ENCODE results near the gene SLC35F1. TPM values are rescaled to one million over a fixed set of nuclear protein-coding genes. Genes with fewer than 3 reads are reported as not detected.
"Not testable (repeated sequence)": the region's sequence is repeated elsewhere in the genome, so short reads cannot be mapped to it uniquely, and the experiment has no call there.

Gene SLC35F1
- total RNA-seq = not detected

- Mint-ChIP-seq H3K27me3 (ENCODE audit: low read depth) (peaks cover 46% of the 10 kb centered on the region), H3K9me3 (ENCODE audit: insufficient read depth) (no peaks in the 10 kb centered on the region)
- CTCF ChIA-PET = no interaction called here
These were observed at the start of gene SLC35F1 for GRCh38 chr6:117906958-117907600. Gene SLC35F1, plus strand, starts transcription at chr6:117907264.

GRCh38 chr6:117858601-117859000 is 48.5 kb upstream of the SLC35F1 start:
- H3K36me3 Mint-ChIP-seq (ENCODE audit: low read depth); H3K27ac Mint-ChIP-seq; H3K4me1 Mint-ChIP-seq (ENCODE audit: low read depth); H3K9me3 Mint-ChIP-seq (ENCODE audit: insufficient read depth); DNase-seq; H3K4me3 Mint-ChIP-seq; ATAC-seq; H3K27me3 Mint-ChIP-seq (ENCODE audit: low read depth); POLR2A ChIA-PET; CTCF ChIA-PET: not testable (repeated sequence)

More at GRCh38 chr6:117906958-117907600, at the start of gene SLC35F1:
- H3K4me3 Mint-ChIP-seq = peak within 1 kb of the TSS; percentile 60
- H3K27ac Mint-ChIP-seq = no peak within 1 kb of the TSS
- peak; percentile 68 for ATAC-seq
- H3K4me1 Mint-ChIP-seq (ENCODE audit: low read depth) = peaks cover 8% of the 10 kb centered on the region
- H3K36me3 Mint-ChIP-seq (ENCODE audit: low read depth) = no peaks in the 10 kb centered on the region
- POLR2A ChIA-PET = no interaction called here
- peak; percentile 23 for DNase-seq

- Mint-ChIP-seq H3K4me1 (ENCODE audit: low read depth) (no peaks in the 10 kb centered on the region), H3K36me3 (ENCODE audit: low read depth) (no peaks in the 10 kb centered on the region), H3K27ac (no peak overlapping the region), H3K9me3 (ENCODE audit: insufficient read depth) (no peaks in the 10 kb centered on the region), H3K27me3 (ENCODE audit: low read depth) (no peaks in the 10 kb centered on the region), H3K4me3 (no peak overlapping the region)
- DNase-seq (no peak), ATAC-seq (no peak)
- CTCF ChIA-PET = no interaction called here
- POLR2A ChIA-PET = no interaction called here
These were observed 45.5 kb upstream of the SLC35F1 start for GRCh38 chr6:117861545-117861944.

GRCh38 chr6:117866561-117866960 is 40.5 kb upstream of the SLC35F1 start:
- no peaks in the 10 kb centered on the region for H3K36me3 Mint-ChIP-seq (ENCODE audit: low read depth)
- no peak for DNase-seq
- no peaks in the 10 kb centered on the region for H3K27me3 Mint-ChIP-seq (ENCODE audit: low read depth)
- POLR2A ChIA-PET = no interaction called here
- no peak overlapping the region for H3K4me3 Mint-ChIP-seq
- H3K9me3 Mint-ChIP-seq (ENCODE audit: insufficient read depth) = no peaks in the 10 kb centered on the region
- CTCF ChIA-PET = no interaction called here
- no peak overlapping the region for H3K27ac Mint-ChIP-seq
- H3K4me1 Mint-ChIP-seq (ENCODE audit: low read depth) = no peaks in the 10 kb centered on the region
- ATAC-seq = no peak

- ChIA-PET CTCF (no interaction called here), POLR2A (no interaction called here)
- no peaks in the 10 kb centered on the region for H3K27me3 Mint-ChIP-seq (ENCODE audit: low read depth)
- ATAC-seq = no peak
- H3K27ac Mint-ChIP-seq = no peak overlapping the region
- no peak for DNase-seq
- H3K4me1 Mint-ChIP-seq (ENCODE audit: low read depth) = no peaks in the 10 kb centered on the region
- no peaks in the 10 kb centered on the region for H3K9me3 Mint-ChIP-seq (ENCODE audit: insufficient read depth)
- no peaks in the 10 kb centered on the region for H3K36me3 Mint-ChIP-seq (ENCODE audit: low read depth)
- no peak overlapping the region for H3K4me3 Mint-ChIP-seq
These were observed 36.4 kb upstream of the SLC35F1 start for GRCh38 chr6:117870486-117871242.

- H3K9me3 Mint-ChIP-seq (ENCODE audit: insufficient read depth) = no peaks in the 10 kb centered on the region
- H3K36me3 Mint-ChIP-seq (ENCODE audit: low read depth) = no peaks in the 10 kb centered on the region
- CTCF ChIA-PET = no interaction called here
- no peak overlapping the region for H3K4me3 Mint-ChIP-seq
- DNase-seq = no peak
- POLR2A ChIA-PET = no interaction called here
- no peaks in the 10 kb centered on the region for H3K27me3 Mint-ChIP-seq (ENCODE audit: low read depth)
- H3K27ac Mint-ChIP-seq = no peak overlapping the region
- ATAC-seq = no peak
- no peaks in the 10 kb centered on the region for H3K4me1 Mint-ChIP-seq (ENCODE audit: low read depth)
These were observed 26.2 kb upstream of the SLC35F1 start for GRCh38 chr6:117880824-117881223.

- Mint-ChIP-seq H3K4me3 (no peak overlapping the region), H3K9me3 (ENCODE audit: insufficient read depth) (no peaks in the 10 kb centered on the region), H3K36me3 (ENCODE audit: low read depth) (no peaks in the 10 kb centered on the region), H3K27me3 (ENCODE audit: low read depth) (no peaks in the 10 kb centered on the region), H3K27ac (no peak overlapping the region), H3K4me1 (ENCODE audit: low read depth) (no peaks in the 10 kb centered on the region)
- no peak for DNase-seq
- no peak for ATAC-seq
- CTCF ChIA-PET = no interaction called here
- POLR2A ChIA-PET = no interaction called here
These were observed 16.9 kb upstream of the SLC35F1 start for GRCh38 chr6:117890172-117890571.

GRCh38 chr6:117906507-117906957 is 532 bp upstream of the SLC35F1 start:
- peak overlapping the region; percentile 60 for H3K4me3 Mint-ChIP-seq
- no peak overlapping the region for H3K27ac Mint-ChIP-seq
- CTCF ChIA-PET = no interaction called here
- peaks cover 8% of the 10 kb centered on the region for H3K4me1 Mint-ChIP-seq (ENCODE audit: low read depth)
- no peaks in the 10 kb centered on the region for H3K36me3 Mint-ChIP-seq (ENCODE audit: low read depth)
- no peaks in the 10 kb centered on the region for H3K9me3 Mint-ChIP-seq (ENCODE audit: insufficient read depth)
- DNase-seq = no peak
- ATAC-seq = peak; percentile 58
- POLR2A ChIA-PET = no interaction called here
- H3K27me3 Mint-ChIP-seq (ENCODE audit: low read depth) = peaks cover 46% of the 10 kb centered on the region

GRCh38 chr6:117907601-117908245 is 659 bp downstream of the SLC35F1 start:
- POLR2A ChIA-PET = no interaction called here

GRCh38 chr6:117908246-117909068 is 1.4 kb downstream of the SLC35F1 start:
- no peak for DNase-seq
- H3K36me3 Mint-ChIP-seq (ENCODE audit: low read depth) = no peaks in the 10 kb centered on the region
- CTCF ChIA-PET = no interaction called here
- no peak overlapping the region for H3K27ac Mint-ChIP-seq
- H3K27me3 Mint-ChIP-seq (ENCODE audit: low read depth) = peaks cover 50% of the 10 kb centered on the region
- no peak for ATAC-seq
- POLR2A ChIA-PET = no interaction called here
- H3K4me1 Mint-ChIP-seq (ENCODE audit: low read depth) = peaks cover 8% of the 10 kb centered on the region
- no peaks in the 10 kb centered on the region for H3K9me3 Mint-ChIP-seq (ENCODE audit: insufficient read depth)
- H3K4me3 Mint-ChIP-seq = no peak overlapping the region

More at GRCh38 chr6:117907601-117908245, 659 bp downstream of the SLC35F1 start:
- CTCF ChIA-PET = no interaction called here
- H3K27me3 Mint-ChIP-seq (ENCODE audit: low read depth) = peaks cover 47% of the 10 kb centered on the region
- peaks cover 8% of the 10 kb centered on the region for H3K4me1 Mint-ChIP-seq (ENCODE audit: low read depth)
- no peaks in the 10 kb centered on the region for H3K36me3 Mint-ChIP-seq (ENCODE audit: low read depth)
- H3K4me3 Mint-ChIP-seq = no peak overlapping the region
- ATAC-seq (no peak), DNase-seq (no peak)
- H3K9me3 Mint-ChIP-seq (ENCODE audit: insufficient read depth) = no peaks in the 10 kb centered on the region
- no peak overlapping the region for H3K27ac Mint-ChIP-seq

- H3K4me3 Mint-ChIP-seq = no peak overlapping the region
- CTCF ChIA-PET = no interaction called here
- H3K36me3 Mint-ChIP-seq (ENCODE audit: low read depth) = no peaks in the 10 kb centered on the region
- ATAC-seq = no peak
- H3K27me3 Mint-ChIP-seq (ENCODE audit: low read depth) = peaks cover 45% of the 10 kb centered on the region
- no peak for DNase-seq
- POLR2A ChIA-PET = no interaction called here
- H3K4me1 Mint-ChIP-seq (ENCODE audit: low read depth) = peaks cover 8% of the 10 kb centered on the region
- no peaks in the 10 kb centered on the region for H3K9me3 Mint-ChIP-seq (ENCODE audit: insufficient read depth)
- H3K27ac Mint-ChIP-seq = no peak overlapping the region
These were observed 2.6 kb downstream of the SLC35F1 start for GRCh38 chr6:117909638-117910037.

GRCh38 chr6:117910549-117910948 is 3.5 kb downstream of the SLC35F1 start:
- Mint-ChIP-seq H3K27ac (no peak overlapping the region), H3K9me3 (ENCODE audit: insufficient read depth) (no peaks in the 10 kb centered on the region), H3K4me3 (no peak overlapping the region), H3K27me3 (ENCODE audit: low read depth) (peaks cover 36% of the 10 kb centered on the region), H3K4me1 (ENCODE audit: low read depth) (peaks cover 8% of the 10 kb centered on the region), H3K36me3 (ENCODE audit: low read depth) (no peaks in the 10 kb centered on the region)
- ChIA-PET CTCF (no interaction called here), POLR2A (no interaction called here)
- DNase-seq = no peak
- ATAC-seq = no peak
